Measurements from ENCODE around the gene GALNT18. TPM values are rescaled to one million over a fixed set of nuclear protein-coding genes. Genes with fewer than 3 reads are reported as not detected.

The GALNT18 gene
- total and polyA plus RNA-seq, 4 donors: 9.8 to 20.1 (median 12.8) TPM

DNA sequence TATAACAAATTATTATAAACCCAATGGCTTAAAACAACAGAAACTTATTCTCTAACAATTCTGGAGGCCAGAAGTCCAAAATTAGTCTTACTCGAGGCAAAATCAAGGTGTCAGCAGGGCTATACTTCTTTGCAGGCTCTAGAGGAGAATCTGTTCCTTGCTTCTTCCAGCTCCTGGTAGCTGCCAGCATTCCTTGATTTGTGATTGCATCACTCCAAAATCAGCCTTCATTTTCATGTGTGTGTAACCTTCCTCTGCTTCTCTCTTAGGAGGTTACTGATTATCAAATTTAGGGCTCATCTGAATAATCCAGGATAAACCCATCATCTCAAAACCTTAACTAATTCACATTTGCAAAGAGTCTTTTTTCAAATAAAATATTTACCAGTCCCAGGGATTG is 23.6 kb downstream of the GALNT18 start:
- Histone ChIP-seq H3K4me3 (ENCODE audit: low read depth, low read length) (no peak overlapping the region), H3K9me3 (ENCODE audit: control insufficient read depth, insufficient read depth, low read length) (no peaks in the 10 kb centered on the region), H3K27ac (ENCODE audit: low read depth, low read length) (no peak overlapping the region), H3K36me3 (ENCODE audit: control insufficient read depth, insufficient read depth, low read length) (no peaks in the 10 kb centered on the region), H3K4me1 (ENCODE audit: control insufficient read depth, insufficient read depth, low read length) (no peaks in the 10 kb centered on the region), H3K27me3 (ENCODE audit: control insufficient read depth, insufficient read depth, low read length) (no peaks in the 10 kb centered on the region)
- WGBS (ENCODE audit: insufficient coverage): 100% methylated on average over 1 of the region's 1 CpG
- DNase-seq (ENCODE audit: low read depth in 4 of 6, low spot score in 6 of 6): no peak

DNA sequence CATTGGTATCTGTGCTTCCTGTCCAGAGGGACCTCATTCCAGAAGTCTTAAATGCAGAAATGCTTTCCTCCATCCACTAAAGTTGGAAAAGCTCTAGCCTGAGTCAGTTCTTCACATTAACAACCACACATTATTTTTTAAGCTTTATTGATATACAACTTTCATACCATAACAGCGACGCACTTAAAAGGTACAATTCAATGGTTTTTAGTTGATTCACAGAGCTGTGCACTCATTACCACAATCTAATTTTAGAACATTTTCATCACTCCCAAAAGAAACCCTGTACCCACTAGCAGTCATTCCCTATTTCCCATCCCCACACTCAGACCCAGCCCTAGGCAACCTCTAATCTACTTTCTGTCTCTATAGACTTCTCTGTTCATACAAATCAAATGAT is 27.6 kb downstream of the GALNT18 start:
- 90% methylated on average over 2 of the region's 2 CpGs for WGBS (ENCODE audit: insufficient coverage)
- H3K27me3 ChIP-seq (ENCODE audit: control insufficient read depth, insufficient read depth, low read length): no peaks in the 10 kb centered on the region
- DNase-seq (ENCODE audit: low read depth in 4 of 6, low spot score in 6 of 6): no peak
- H3K4me3 ChIP-seq (ENCODE audit: low read depth, low read length): no peak overlapping the region
- H3K36me3 ChIP-seq (ENCODE audit: control insufficient read depth, insufficient read depth, low read length): no peaks in the 10 kb centered on the region
- peaks cover 6% of the 10 kb centered on the region for H3K4me1 ChIP-seq (ENCODE audit: control insufficient read depth, insufficient read depth, low read length)
- H3K9me3 ChIP-seq (ENCODE audit: control insufficient read depth, insufficient read depth, low read length): no peaks in the 10 kb centered on the region
- no peak overlapping the region for H3K27ac ChIP-seq (ENCODE audit: low read depth, low read length)

DNA sequence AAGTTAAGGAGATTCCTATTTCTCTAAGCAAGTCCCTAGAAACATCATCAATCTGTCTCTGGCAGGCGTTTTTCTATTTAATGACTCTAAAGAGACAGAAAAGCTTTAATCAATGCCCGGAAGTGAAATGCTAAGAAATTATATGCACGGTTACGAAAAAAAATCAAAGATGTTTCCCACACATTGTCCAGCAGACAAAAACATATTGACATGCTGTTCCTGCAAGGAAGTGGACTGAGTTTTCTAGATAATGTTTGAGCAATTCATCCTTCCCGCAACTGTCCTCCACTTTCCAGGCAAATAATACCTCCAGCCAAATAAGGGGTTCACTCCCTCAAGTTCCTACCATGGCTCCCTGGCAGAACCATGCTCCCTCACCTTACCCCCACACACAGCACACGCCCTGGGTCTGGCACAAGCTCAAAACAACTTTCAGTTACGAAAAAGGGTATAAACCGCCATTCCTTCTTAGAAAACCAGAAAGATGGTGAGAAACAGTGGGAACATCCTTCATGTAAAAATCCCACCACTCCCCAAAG is 29.6 kb downstream of the GALNT18 start:
- Histone ChIP-seq H3K36me3 (ENCODE audit: control insufficient read depth, insufficient read depth, low read length) (no peaks in the 10 kb centered on the region), H3K4me3 (ENCODE audit: low read depth, low read length) (no peak overlapping the region), H3K27ac (ENCODE audit: low read depth, low read length) (no peak overlapping the region), H3K27me3 (ENCODE audit: control insufficient read depth, insufficient read depth, low read length) (no peaks in the 10 kb centered on the region), H3K9me3 (ENCODE audit: control insufficient read depth, insufficient read depth, low read length) (no peaks in the 10 kb centered on the region), H3K4me1 (ENCODE audit: control insufficient read depth, insufficient read depth, low read length) (peaks cover 10% of the 10 kb centered on the region)
- WGBS (ENCODE audit: insufficient coverage): 96% methylated on average over 3 of the region's 8 CpGs
- no peak for DNase-seq (ENCODE audit: low read depth in 4 of 6, low spot score in 6 of 6)

DNA sequence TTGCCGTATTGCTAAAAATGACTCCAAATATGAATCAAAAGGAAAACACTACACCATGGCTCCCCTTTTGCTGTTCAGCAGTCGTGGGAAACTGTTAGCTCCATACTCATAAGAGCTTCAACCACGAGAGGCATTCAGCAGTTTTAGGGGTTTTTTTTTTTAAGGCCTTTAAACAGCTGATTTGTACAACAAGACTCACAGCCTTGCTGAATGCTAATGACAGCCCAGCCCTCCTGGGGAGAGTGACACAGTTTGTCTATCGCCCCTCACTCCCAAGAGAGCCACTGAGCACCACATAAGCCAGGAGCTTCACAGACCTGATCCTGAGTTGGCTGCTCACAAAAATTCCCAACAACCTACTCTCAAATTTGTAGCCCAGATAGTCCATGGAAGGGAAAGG is 32.4 kb downstream of the GALNT18 start:
- H3K27ac ChIP-seq (ENCODE audit: low read depth, low read length): no peak overlapping the region
- peak in 1 of 6 donors; percentile 65 for DNase-seq (ENCODE audit: low read depth in 4 of 6, low spot score in 6 of 6)
- H3K4me3 ChIP-seq (ENCODE audit: low read depth, low read length): no peak overlapping the region
- H3K36me3 ChIP-seq (ENCODE audit: control insufficient read depth, insufficient read depth, low read length): no peaks in the 10 kb centered on the region
- H3K4me1 ChIP-seq (ENCODE audit: control insufficient read depth, insufficient read depth, low read length): peaks cover 10% of the 10 kb centered on the region
- no peaks in the 10 kb centered on the region for H3K27me3 ChIP-seq (ENCODE audit: control insufficient read depth, insufficient read depth, low read length)
- H3K9me3 ChIP-seq (ENCODE audit: control insufficient read depth, insufficient read depth, low read length): no peaks in the 10 kb centered on the region
- 64% methylated on average over 2 of the region's 4 CpGs for WGBS (ENCODE audit: insufficient coverage)

DNA sequence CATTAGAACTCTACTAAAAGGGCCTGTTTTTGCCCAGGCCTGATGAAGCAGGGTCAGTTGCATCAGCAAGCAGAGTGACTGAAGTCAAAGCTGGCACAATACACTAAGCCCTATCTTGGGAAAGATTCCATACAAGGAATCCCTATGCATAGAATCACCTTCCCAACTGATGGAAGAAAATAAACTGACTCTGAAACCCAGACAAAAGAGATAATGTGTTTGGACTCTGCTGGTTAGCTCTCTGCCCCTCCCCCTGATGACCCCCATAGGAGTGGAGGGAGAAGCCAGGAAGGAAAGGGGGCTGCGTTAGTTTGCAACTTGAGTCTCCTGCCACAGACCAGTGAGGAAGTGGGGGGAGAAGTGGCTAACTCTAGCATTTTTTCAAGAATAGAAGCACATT is 32.9 kb downstream of the GALNT18 start:
- no peak overlapping the region for H3K4me3 ChIP-seq (ENCODE audit: low read depth, low read length)
- no peaks in the 10 kb centered on the region for H3K9me3 ChIP-seq (ENCODE audit: control insufficient read depth, insufficient read depth, low read length)
- no peaks in the 10 kb centered on the region for H3K36me3 ChIP-seq (ENCODE audit: control insufficient read depth, insufficient read depth, low read length)
- H3K27ac ChIP-seq (ENCODE audit: low read depth, low read length): no peak overlapping the region
- no peak for DNase-seq (ENCODE audit: low read depth in 4 of 6, low spot score in 6 of 6)
- no CpG with 5 or more reads among the region's 1 CpG for WGBS (ENCODE audit: insufficient coverage)
- H3K4me1 ChIP-seq (ENCODE audit: control insufficient read depth, insufficient read depth, low read length): peaks cover 10% of the 10 kb centered on the region
- H3K27me3 ChIP-seq (ENCODE audit: control insufficient read depth, insufficient read depth, low read length): no peaks in the 10 kb centered on the region

DNA sequence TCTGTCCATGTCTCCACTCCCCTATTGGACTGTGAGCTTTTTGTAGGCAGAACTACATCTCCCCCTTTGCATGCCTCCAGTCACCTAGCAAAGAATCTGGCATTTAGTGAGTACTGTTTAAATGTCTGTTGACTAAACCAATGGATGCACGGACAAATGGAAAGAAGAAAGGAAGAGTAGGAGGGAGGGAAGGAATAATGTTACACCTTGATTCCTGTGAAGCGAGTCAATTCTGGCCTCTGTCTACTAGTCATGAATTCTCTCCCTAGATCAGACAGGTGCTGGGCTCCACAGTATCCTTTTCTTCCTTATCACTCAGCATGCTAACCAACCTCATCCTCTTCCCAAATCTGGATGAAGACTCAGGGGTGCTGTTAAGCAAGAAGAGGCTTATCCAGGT is 33.6 kb downstream of the GALNT18 start:
- peaks cover 10% of the 10 kb centered on the region for H3K4me1 ChIP-seq (ENCODE audit: control insufficient read depth, insufficient read depth, low read length)
- no peak for DNase-seq (ENCODE audit: low read depth in 4 of 6, low spot score in 6 of 6)

DNA sequence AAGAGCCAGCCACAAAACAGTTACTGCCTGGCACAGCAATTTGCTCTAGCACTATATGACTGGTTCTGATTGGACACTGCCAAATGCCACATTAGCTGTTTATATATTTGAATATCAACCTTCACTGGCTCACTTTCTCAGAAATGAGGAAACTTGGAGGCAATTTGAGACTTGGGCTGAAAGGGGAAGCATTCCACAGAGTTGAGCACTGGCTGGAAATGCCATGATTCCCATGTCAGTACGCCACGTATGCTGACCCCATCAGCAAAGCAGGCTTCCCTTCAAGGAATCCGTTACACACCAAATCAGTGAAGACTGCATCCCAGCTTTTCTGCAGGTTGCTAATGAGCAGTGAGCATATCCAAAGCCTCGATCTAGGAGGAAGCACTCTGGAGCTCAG is 34.7 kb downstream of the GALNT18 start:
- Histone ChIP-seq H3K36me3 (ENCODE audit: control insufficient read depth, insufficient read depth, low read length) (no peaks in the 10 kb centered on the region), H3K4me1 (ENCODE audit: control insufficient read depth, insufficient read depth, low read length) (peaks cover 13% of the 10 kb centered on the region), H3K27me3 (ENCODE audit: control insufficient read depth, insufficient read depth, low read length) (no peaks in the 10 kb centered on the region), H3K4me3 (ENCODE audit: low read depth, low read length) (no peak overlapping the region), H3K27ac (ENCODE audit: low read depth, low read length) (no peak overlapping the region), H3K9me3 (ENCODE audit: control insufficient read depth, insufficient read depth, low read length) (no peaks in the 10 kb centered on the region)
- WGBS (ENCODE audit: insufficient coverage): 92% methylated on average over 4 of the region's 4 CpGs
- no peak for DNase-seq (ENCODE audit: low read depth in 4 of 6, low spot score in 6 of 6)

More for the DNA sequence above, 33.6 kb downstream of the GALNT18 start:
- H3K27ac ChIP-seq (ENCODE audit: low read depth, low read length): no peak overlapping the region
- no peaks in the 10 kb centered on the region for H3K9me3 ChIP-seq (ENCODE audit: control insufficient read depth, insufficient read depth, low read length)
- no peaks in the 10 kb centered on the region for H3K27me3 ChIP-seq (ENCODE audit: control insufficient read depth, insufficient read depth, low read length)
- no peak overlapping the region for H3K4me3 ChIP-seq (ENCODE audit: low read depth, low read length)
- 83% methylated on average over 1 of the region's 2 CpGs for WGBS (ENCODE audit: insufficient coverage)
- H3K36me3 ChIP-seq (ENCODE audit: control insufficient read depth, insufficient read depth, low read length): no peaks in the 10 kb centered on the region

DNA sequence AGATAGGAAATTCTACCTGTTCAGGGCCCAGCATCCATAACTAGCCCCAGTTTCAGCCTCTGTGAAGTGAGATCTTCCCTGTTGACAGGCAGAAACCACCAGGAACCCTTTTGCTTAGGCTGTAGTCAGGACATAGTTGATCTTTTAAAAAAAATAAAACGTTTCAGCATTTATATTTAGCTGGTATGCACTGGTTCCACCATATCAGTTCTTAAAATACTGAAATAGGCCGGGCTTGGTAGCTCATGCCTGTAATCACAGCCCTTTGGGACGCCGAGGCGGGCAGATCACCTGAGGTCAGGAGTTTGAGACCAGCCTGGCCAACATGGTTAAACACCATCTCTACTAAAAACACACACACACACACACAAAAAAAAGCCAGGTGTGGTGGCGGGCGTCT is 35.3 kb downstream of the GALNT18 start:
- Histone ChIP-seq H3K4me1 (ENCODE audit: control insufficient read depth, insufficient read depth, low read length) (peaks cover 17% of the 10 kb centered on the region), H3K27ac (ENCODE audit: low read depth, low read length) (no peak overlapping the region), H3K27me3 (ENCODE audit: control insufficient read depth, insufficient read depth, low read length) (no peaks in the 10 kb centered on the region), H3K36me3 (ENCODE audit: control insufficient read depth, insufficient read depth, low read length) (no peaks in the 10 kb centered on the region), H3K4me3 (ENCODE audit: low read depth, low read length) (no peak overlapping the region), H3K9me3 (ENCODE audit: control insufficient read depth, insufficient read depth, low read length) (no peaks in the 10 kb centered on the region)
- DNase-seq (ENCODE audit: low read depth in 4 of 6, low spot score in 6 of 6): no peak
- 100% methylated on average over 5 of the region's 7 CpGs for WGBS (ENCODE audit: insufficient coverage)

DNA sequence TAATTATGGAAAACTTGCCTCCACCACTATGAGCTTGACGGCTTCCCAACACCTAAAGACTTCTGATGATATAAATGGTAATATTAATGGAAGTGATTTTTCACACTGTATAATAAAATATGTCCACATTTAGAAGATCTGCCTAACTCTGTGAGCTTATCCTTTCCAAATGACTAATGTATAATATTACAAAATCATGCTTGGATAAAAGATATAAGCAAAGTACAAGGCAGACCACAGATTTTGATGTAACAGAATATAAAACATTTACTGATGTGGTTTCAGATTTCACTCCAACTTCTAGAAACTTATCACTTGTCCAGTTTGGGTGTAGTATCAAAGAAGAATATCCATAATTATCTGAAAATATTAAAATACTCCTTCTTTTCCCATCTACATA is 36.9 kb downstream of the GALNT18 start:
- no peak overlapping the region for H3K27ac ChIP-seq (ENCODE audit: low read depth, low read length)
- no CpG with 5 or more reads among the region's 1 CpG for WGBS (ENCODE audit: insufficient coverage)
- H3K9me3 ChIP-seq (ENCODE audit: control insufficient read depth, insufficient read depth, low read length): no peaks in the 10 kb centered on the region
- DNase-seq (ENCODE audit: low read depth in 4 of 6, low spot score in 6 of 6): no peak
- no peaks in the 10 kb centered on the region for H3K36me3 ChIP-seq (ENCODE audit: control insufficient read depth, insufficient read depth, low read length)
- no peak overlapping the region for H3K4me3 ChIP-seq (ENCODE audit: low read depth, low read length)
- H3K27me3 ChIP-seq (ENCODE audit: control insufficient read depth, insufficient read depth, low read length): peaks cover 3% of the 10 kb centered on the region
- H3K4me1 ChIP-seq (ENCODE audit: control insufficient read depth, insufficient read depth, low read length): peaks cover 27% of the 10 kb centered on the region

DNA sequence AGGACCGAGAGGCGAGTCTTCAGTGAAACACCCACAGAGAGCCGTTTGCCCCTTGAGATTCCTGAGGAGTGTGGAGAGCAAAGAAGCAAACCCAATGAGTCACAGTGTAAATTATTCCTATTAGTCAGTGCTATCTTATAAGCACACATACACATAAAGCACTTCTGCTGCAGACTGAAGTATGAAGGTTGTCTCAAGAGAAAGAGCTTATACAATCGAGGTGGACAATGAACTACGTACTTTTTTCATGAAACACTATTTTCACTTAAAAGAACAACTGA is 37.3 kb downstream of the GALNT18 start:
- Histone ChIP-seq H3K36me3 (ENCODE audit: control insufficient read depth, insufficient read depth, low read length) (no peaks in the 10 kb centered on the region), H3K27me3 (ENCODE audit: control insufficient read depth, insufficient read depth, low read length) (peaks cover 3% of the 10 kb centered on the region), H3K27ac (ENCODE audit: low read depth, low read length) (no peak overlapping the region), H3K4me1 (ENCODE audit: control insufficient read depth, insufficient read depth, low read length) (peaks cover 25% of the 10 kb centered on the region), H3K4me3 (ENCODE audit: low read depth, low read length) (no peak overlapping the region), H3K9me3 (ENCODE audit: control insufficient read depth, insufficient read depth, low read length) (no peaks in the 10 kb centered on the region)
- no peak for DNase-seq (ENCODE audit: low read depth in 4 of 6, low spot score in 6 of 6)
- WGBS (ENCODE audit: insufficient coverage): no CpG with 5 or more reads among the region's 5 CpGs

Data from spinal cord (tissue), 10 donors.